SJCRH30 (cell line): ENCODE data around the gene STUM. TPM values are rescaled to one million over a fixed set of nuclear protein-coding genes. Genes with fewer than 3 reads are reported as not detected.
A peak's percentile ranks its signal among the peaks of the same experiment; 100 is the strongest.

Source experiments
- DNase-seq, 2 experiments: peaks; one replicate each; pipeline ENCODE4 v3.0.0-alpha.2; 2015 to 2020
- H3K27ac ChIP-seq: fragments of 250-450 bp; sonication (Bioruptor Pico); 2 replicates; pipeline ENCODE4 v1.5.1; 2020; ENCODE audit warnings: mild to moderate bottlenecking, moderate library complexity
- H3K27me3 ChIP-seq: fragments of 250-450 bp; sonication (Bioruptor Pico); 2 replicates; pipeline ENCODE4 v1.5.1; 2020; ENCODE audit warnings: mild to moderate bottlenecking, moderate library complexity
- H3K36me3 ChIP-seq: fragments of 250-450 bp; sonication (Bioruptor Pico); 2 replicates; pipeline ENCODE4 v1.5.1; 2020; ENCODE audit warnings: mild to moderate bottlenecking, moderate library complexity
- H3K4me1 ChIP-seq: fragments of 250-450 bp; sonication (Bioruptor Pico); 2 replicates; pipeline ENCODE4 v1.5.1; 2020; ENCODE audit warnings: mild to moderate bottlenecking, moderate library complexity
- H3K4me3 ChIP-seq: fragments of 250-450 bp; sonication (Bioruptor Pico); 2 replicates; pipeline ENCODE4 v1.5.1; 2020; ENCODE audit warnings: mild to moderate bottlenecking, moderate library complexity
- H3K9me3 ChIP-seq: fragments of 250-450 bp; sonication (Bioruptor Pico); replicated peaks from 2 replicates; pipeline ENCODE4 v1.5.1; 2020; ENCODE audit warnings: mild to moderate bottlenecking, moderate library complexity
- total RNA-seq: library from RNA; depleted of rRNA; stranded (reverse); fragments of >200 nt; shearing (Covaris generic); gene quantifications from 2 replicates; pipeline ENCODE4 v1.2.3, GENCODE V29; 2014

The STUM gene
- total RNA-seq, 1 experiment from 2014 or later = 0.75 TPM

DNA sequence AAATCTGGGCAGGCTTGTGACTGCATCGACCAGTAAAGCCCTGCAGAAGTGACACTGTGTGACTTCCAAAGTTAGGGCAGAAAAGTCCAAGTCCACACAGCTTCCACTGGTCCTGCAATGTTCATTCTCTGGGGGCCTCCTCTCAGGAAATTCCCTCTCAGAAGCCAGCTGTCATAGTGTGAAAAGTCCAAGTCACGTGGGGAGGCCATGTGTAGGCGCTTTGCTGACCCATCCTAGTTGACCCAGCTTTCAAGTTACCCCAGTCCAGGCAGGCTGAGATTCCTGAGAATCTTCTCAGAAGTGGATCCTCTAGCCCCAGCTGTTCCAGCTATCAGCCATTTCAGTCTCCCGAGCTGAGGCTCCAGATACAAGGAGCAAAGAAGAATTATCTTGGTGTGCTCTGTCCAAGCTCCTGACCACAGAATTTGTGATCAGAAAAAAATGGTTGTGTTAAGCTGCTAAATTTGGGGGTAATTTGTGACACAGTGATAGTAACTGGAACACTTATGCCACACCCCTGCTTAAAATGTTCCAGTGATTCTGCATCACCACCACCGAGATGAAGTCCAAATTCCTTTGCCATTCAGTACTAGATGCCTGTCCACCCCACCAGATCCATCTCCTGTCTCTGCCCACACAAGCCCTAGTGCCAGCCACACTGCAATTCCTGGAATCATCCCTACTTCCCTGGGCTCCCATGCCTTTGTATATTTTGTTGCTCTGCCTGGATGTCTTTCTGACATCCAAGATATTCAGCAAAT lies 2.5 kb upstream of the STUM start:
- Histone ChIP-seq H3K36me3 (no peaks in the 10 kb centered on the region), H3K4me1 (peaks cover 40% of the 10 kb centered on the region), H3K9me3 (no peaks in the 10 kb centered on the region), H3K27me3 (no peaks in the 10 kb centered on the region), H3K4me3 (no peak overlapping the region), H3K27ac (peak overlapping the region; percentile 73)
- peak; percentile 91 to 96 for DNase-seq

DNA sequence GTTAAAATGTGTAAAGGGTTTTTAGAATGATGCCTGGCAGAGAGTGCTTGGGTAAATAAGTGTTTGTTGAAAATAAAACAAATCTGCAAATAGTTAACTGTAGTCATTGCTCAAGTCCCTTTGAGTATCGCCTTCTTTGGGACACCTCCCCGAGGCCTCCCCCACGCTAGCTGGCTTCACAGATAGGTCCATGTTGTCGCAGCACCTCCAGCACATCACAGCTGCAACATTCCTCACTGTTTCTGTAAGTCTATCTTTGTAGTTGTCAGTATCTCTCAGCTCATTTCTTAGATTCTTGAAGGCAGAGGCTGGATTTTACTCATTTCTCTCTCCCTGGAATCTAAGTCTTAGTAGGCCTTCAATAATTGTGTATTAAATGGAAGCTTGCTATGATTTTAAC lies 1.6 kb upstream of the STUM start:
- Histone ChIP-seq H3K4me1 (peaks cover 39% of the 10 kb centered on the region), H3K9me3 (no peaks in the 10 kb centered on the region), H3K27ac (peak overlapping the region; percentile 73), H3K27me3 (no peaks in the 10 kb centered on the region), H3K4me3 (no peak overlapping the region), H3K36me3 (no peaks in the 10 kb centered on the region)
- DNase-seq = no peak

DNA sequence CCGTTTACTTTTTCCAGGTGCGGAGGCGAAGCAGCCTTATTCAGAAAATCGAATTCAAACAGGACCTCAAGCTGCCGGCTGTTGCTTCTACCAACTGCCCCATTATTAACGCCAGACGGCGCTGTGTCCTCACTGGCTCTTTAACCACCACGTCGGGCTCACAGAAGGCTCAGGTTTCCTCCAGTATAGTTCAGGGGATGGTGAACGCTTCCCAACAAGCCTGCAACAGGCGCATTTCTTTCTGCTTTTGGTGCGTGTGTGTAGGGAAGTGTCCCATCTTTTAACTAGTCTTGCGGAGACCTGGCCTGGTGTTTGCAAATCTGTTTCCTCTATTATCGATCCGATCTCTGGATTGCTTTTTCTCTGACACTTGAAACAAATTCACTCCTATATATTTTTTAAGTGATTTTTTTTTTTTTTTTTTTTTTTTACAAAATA lies 791 bp upstream of the STUM start:
- Histone ChIP-seq H3K36me3 (no peaks in the 10 kb centered on the region), H3K4me3 (no peak overlapping the region), H3K27me3 (no peaks in the 10 kb centered on the region), H3K27ac (peak overlapping the region; percentile 73), H3K4me1 (peaks cover 39% of the 10 kb centered on the region), H3K9me3 (no peaks in the 10 kb centered on the region)
- peak; percentile 93 to 99 for DNase-seq

DNA sequence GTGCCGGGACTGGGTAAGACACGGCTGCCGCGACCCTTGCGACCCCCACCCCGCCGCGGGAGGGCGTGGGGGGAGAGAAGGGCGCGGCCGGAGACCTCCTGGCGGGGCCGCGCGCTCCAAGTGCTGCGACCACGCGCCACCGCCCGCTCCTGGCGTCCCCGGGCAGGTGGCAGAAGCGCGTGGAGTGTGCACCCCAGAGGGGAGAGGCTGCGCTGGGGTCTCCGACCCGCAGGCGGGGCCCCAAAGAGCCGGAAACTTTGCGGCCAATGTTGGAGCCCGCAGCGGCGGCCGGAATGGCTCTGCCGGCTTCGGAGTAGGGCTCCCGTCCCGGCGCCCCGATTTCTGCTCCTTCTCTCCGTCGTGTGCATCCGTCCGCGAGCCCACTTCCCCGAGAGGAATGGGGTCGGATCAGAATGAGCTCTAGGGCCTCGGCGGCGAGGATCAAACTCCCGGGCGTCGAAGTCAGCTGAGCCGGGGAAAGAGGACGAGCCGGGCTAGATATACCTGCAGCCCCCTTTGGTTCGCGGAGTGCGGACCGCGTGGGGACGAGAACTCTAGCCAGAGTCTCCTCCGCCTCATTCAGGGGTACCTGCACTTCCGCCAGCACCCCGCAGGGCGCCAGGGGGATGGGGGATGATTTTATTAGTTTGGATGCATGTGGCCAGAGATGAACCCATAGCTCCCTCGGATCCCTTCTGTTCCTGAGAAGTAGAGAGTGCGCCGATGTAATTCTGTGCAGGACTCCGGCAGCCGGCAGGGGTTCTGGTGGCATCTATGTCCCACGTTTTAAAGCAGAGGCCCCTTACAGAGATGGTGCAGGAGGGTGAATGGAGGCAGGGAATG lies 751 bp downstream of the STUM start:
- Histone ChIP-seq H3K27ac (no peak overlapping the region), H3K27me3 (no peaks in the 10 kb centered on the region), H3K9me3 (no peaks in the 10 kb centered on the region), H3K4me3 (peak overlapping the region; percentile 53), H3K36me3 (no peaks in the 10 kb centered on the region), H3K4me1 (peaks cover 29% of the 10 kb centered on the region)
- DNase-seq = no peak

DNA sequence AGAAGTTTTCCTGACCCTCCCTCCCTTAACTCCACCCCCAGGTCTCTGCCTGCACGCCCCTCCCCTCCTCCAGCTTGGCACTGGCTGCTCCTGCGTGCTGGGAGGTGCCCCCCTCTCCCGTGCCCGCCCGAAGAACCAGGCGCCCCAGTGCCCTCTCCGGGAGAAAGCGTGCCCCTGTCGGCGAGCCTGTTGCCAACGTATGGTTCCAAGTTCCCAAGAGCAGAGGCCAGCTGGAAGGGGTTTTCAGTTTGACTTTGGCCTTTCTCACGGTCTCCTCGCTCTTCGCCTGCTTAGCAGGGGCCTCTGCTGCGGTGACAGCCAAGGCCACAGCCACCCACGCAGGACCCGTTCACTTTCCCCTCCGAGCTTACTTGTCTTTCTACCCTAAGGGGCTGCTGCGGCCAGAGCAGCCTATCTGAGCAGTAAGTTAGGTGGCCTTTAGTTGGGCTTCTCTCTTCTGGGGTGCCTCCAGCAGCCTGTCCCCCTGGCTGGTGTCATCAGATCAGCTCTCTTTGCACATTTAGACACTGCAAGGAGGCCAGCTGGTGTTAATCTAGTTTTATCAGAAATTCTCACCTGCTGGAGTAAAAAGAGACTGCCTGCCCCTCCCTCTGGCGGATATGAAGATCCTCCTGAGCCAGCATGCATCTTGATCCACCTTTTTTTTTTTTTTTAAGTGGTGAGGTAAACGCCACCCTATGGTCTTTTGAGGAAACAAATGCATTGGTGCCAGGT lies 1.5 kb downstream of the STUM start:
- Histone ChIP-seq H3K9me3 (no peaks in the 10 kb centered on the region), H3K4me3 (peak overlapping the region; percentile 53), H3K27me3 (no peaks in the 10 kb centered on the region), H3K4me1 (peaks cover 25% of the 10 kb centered on the region), H3K27ac (no peak overlapping the region), H3K36me3 (no peaks in the 10 kb centered on the region)
- peak in 1 of 2 experiments; percentile 39 for DNase-seq

DNA sequence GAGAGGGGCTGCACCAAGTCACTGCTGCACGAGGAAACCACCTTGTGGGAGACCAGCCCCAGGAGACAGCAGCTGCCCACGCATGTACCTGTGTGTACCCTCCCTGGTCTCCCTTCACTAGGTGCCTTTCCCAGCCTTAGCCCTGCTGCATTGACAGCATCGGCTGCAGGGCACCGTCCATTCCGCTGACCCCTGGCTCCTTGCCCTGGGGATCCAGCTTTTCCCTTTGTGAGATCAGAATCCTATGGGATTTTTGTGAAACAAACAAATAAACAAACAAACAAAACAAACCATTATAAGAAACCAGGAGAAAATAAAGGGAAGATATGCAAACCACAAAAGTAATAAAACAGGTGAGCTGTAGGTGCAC lies 2.1 kb downstream of the STUM start:
- Histone ChIP-seq H3K9me3 (no peaks in the 10 kb centered on the region), H3K4me1 (peaks cover 19% of the 10 kb centered on the region), H3K27me3 (no peaks in the 10 kb centered on the region), H3K36me3 (no peaks in the 10 kb centered on the region), H3K4me3 (no peak overlapping the region), H3K27ac (no peak overlapping the region)
- no peak for DNase-seq

DNA sequence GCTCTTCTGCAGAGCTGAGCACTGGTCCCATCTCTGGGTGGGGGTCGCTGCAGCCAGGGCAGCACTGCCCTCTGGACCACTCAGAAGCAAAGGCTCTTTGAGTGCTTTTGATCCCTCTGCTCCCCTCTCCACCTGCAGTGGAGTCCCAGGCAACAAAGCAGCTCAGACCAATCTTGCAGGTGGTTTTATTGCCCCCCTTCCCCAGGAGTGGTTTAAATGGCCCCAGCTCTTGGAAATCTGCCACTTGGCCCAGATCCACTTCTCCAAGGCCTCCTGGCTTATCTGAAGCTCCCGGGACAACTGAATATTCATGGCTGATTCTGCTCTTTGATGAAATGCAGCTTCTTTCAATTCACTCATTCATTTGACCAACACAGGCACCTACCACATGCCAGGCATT lies 2.7 kb downstream of the STUM start:
- H3K9me3 ChIP-seq = no peaks in the 10 kb centered on the region
- H3K4me1 ChIP-seq = peaks cover 13% of the 10 kb centered on the region
- H3K27me3 ChIP-seq = no peaks in the 10 kb centered on the region
- no peak for DNase-seq
- H3K27ac ChIP-seq = no peak overlapping the region
- H3K4me3 ChIP-seq = no peak overlapping the region
- no peaks in the 10 kb centered on the region for H3K36me3 ChIP-seq

DNA sequence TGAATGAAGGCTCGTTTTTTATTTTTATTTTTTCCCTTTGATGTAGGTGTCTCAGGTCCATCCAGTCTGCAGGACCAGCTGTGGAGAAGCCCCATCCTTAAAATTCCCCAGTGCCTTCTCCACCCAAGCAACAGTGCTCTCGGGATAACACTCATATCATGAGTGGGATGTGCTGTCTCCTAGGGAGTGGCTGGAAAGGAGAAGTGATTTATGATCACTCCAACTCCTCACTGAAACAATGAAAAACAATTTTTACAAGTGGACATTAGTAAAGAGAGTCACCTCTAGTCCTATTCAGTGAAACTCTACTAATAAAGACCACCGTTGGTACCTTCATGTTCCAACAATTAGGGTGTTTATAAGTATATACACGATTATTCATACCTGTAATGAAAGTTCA lies 3.5 kb downstream of the STUM start:
- Histone ChIP-seq H3K27ac (no peak overlapping the region), H3K36me3 (no peaks in the 10 kb centered on the region), H3K27me3 (no peaks in the 10 kb centered on the region), H3K4me1 (peaks cover 5% of the 10 kb centered on the region), H3K9me3 (no peaks in the 10 kb centered on the region; the same call in 1 of the 2 replicates), H3K4me3 (no peak overlapping the region)
- no peak for DNase-seq

DNA sequence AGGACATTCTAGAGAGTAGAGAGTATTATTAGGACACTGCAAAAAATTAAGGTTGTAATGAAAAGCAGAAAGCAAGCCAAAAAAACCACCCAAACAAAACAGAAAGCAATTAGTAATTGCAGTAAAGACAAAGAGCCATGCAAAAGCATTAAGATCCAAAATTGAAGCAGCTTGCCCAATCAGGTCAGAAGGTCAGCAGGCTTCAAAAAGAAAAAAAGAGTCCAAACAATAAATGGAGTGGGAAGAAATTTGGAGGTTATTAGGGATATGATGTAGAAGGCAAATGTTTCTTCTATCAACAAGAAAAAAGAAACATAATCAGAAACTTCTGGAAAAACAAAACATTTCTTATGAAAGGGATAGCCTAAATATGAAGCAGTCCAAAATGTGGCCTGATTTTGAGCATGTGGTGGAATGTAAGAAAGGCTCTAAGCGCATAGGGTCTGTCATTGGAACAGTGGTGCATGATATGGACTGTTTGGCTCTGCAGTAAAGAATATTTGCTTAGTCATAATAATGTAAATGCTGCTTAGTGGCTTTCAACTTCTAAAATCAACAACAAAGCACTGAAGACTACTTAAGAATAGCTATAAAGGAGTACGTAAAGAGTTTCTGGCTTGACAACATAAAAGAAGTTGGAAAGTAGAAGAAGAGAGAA lies 4.8 kb downstream of the STUM start:
- no peak for DNase-seq
- no peaks in the 10 kb centered on the region for H3K36me3 ChIP-seq
- no peaks in the 10 kb centered on the region for H3K4me1 ChIP-seq
- H3K9me3 ChIP-seq = peaks cover 3% of the 10 kb centered on the region; the same call in 1 of the 2 replicates
- H3K27ac ChIP-seq = no peak overlapping the region
- H3K4me3 ChIP-seq = no peak overlapping the region
- H3K27me3 ChIP-seq = no peaks in the 10 kb centered on the region

DNA sequence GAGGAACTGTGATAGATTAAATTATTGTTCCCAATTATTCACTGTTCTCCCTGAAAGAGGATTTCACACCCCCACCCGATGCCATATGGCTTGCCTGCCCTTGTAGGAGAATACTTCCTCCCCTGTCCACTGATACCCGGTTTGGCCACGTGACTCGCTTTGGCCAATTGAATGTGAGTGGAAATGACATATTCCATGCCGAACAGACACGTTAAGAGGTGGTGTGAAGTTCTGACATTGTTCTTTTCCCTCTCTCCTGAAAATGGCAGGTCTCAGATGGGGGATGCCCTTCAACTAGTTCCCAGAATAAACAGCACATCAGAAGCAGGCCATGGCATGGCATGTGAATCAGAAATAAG lies 5.3 kb downstream of the STUM start:
- H3K9me3 ChIP-seq = peaks cover 3% of the 10 kb centered on the region; the same call in 1 of the 2 replicates
- no peak overlapping the region for H3K27ac ChIP-seq
- H3K36me3 ChIP-seq = no peaks in the 10 kb centered on the region
- no peaks in the 10 kb centered on the region for H3K27me3 ChIP-seq
- no peak overlapping the region for H3K4me3 ChIP-seq
- no peaks in the 10 kb centered on the region for H3K4me1 ChIP-seq
- DNase-seq = no peak

DNA sequence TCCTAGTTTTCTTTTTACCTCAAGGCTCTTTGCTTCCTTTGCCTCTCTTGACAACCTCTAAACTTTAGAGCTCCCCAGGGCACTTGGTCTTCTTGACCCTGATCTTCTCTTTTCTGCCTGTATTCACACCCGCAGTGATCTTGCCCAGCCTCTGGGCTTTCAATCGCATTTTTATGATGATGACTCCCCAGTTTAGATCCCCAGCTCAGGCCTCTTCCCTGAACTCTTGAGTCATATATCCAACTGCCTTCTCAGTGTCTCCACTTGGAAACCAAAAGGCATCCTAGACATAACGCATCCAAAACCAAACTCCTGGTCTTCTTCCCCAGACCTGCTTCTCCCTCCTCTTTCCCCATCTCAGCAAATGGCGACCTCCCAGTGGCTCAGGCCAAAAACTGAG lies 6.5 kb downstream of the STUM start:
- Histone ChIP-seq H3K27me3 (no peaks in the 10 kb centered on the region), H3K9me3 (peaks cover 3% of the 10 kb centered on the region; the same call in 1 of the 2 replicates), H3K27ac (no peak overlapping the region), H3K4me3 (no peak overlapping the region), H3K4me1 (no peaks in the 10 kb centered on the region), H3K36me3 (no peaks in the 10 kb centered on the region)
- no peak for DNase-seq

DNA sequence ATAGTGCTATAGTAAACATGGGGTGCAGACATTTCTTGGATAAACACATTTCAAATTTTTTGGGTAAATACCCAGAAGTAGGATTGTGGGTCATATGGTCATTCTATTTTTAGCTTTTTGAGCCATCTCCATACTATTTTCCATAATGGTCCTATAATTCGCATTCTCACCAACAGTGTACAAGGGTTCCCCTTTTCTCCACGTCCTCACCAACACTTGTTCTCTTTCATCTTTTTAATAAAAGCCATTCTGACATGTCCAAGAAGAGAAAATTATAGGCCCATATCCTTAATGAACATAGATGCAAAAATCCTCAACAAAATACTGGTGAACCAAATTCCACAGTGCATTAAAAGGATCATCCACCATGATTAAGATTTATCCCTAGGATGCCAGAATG lies 8.9 kb downstream of the STUM start:
- Histone ChIP-seq H3K4me1 (no peaks in the 10 kb centered on the region), H3K27ac (no peak overlapping the region), H3K9me3 (peaks cover 3% of the 10 kb centered on the region; the same call in 1 of the 2 replicates), H3K36me3 (no peaks in the 10 kb centered on the region), H3K27me3 (no peaks in the 10 kb centered on the region), H3K4me3 (no peak overlapping the region)
- no peak for DNase-seq

DNA sequence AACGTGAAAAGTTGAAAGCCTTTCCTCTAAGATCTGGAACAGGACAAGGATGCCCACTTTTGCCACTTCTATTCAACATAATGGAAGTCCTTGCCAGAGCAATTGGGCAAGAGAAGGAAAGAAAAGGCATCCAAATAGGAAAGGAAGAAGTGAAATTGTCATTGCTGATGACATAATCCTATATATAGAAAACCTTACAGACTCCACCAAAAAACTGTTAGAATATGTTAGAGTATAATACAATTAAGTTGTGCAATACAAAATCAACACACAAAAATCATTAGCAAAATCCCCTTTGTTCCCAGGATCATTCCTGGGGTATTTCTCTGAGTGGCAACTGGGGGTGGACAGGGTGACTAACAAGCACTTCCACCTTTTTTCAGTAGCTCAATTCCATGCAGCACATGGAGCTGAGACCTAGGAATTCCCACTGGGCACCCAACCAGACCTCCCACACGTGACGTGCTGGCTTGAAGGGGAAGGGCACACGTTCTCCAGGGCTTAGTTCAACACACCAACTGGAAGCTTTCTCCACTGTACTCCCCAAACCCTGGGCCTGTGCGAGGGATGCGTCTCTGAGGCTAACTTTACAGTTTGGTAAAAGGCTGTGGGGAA lies 9.6 kb downstream of the STUM start:
- H3K9me3 ChIP-seq = peaks cover 3% of the 10 kb centered on the region; the same call in 1 of the 2 replicates
- no peaks in the 10 kb centered on the region for H3K36me3 ChIP-seq
- no peak for DNase-seq
- no peaks in the 10 kb centered on the region for H3K27me3 ChIP-seq
- H3K27ac ChIP-seq = no peak overlapping the region
- no peaks in the 10 kb centered on the region for H3K4me1 ChIP-seq
- H3K4me3 ChIP-seq = no peak overlapping the region

DNA sequence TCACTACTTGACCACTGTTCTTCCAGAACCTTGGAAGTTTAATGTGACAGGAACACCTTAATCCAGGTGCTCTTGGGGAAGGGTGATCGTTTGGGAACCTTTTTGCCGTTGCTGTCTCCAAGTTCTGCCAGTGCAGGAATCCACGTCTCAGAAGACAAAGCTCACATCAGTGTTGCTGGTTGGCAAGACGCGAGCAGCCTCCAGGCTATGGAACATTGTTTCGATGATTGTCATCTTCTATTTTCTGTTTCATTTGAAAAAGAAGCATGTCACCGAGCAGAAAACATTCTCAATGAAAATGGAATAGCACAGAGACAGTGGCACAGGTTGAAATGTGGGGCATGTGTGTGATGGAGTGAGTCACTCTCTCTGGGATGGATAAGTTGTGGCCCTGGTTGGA lies 11.7 kb downstream of the STUM start:
- H3K4me3 ChIP-seq = no peak overlapping the region

More for the DNA sequence above, 11.7 kb downstream of the STUM start:
- no peaks in the 10 kb centered on the region for H3K4me1 ChIP-seq
- no peak overlapping the region for H3K27ac ChIP-seq
- H3K36me3 ChIP-seq = no peaks in the 10 kb centered on the region
- H3K27me3 ChIP-seq = no peaks in the 10 kb centered on the region
- no peak for DNase-seq
- H3K9me3 ChIP-seq = peaks cover 3% of the 10 kb centered on the region; the same call in 1 of the 2 replicates
